Posterior vena cava (tissue), 2 donors: ENCODE data around the gene TMEM9B. TPM values are rescaled to one million over a fixed set of nuclear protein-coding genes. Genes with fewer than 3 reads are reported as not detected.
A peak's percentile ranks its signal among the peaks of the same experiment; 100 is the strongest.

Experiments used
- DNase-seq: peaks from one replicate; pipeline ENCODE4 v3.0.0-alpha.2; 2020; ENCODE audit warnings: low spot score
- intact Hi-C, 2 donors: fragments of 100-400 bp; cut with DNase I; formaldehyde crosslinking; loops; one replicate each; pipeline versions ENCODE4 v1.14.1 to v1.14.2; 2022 to 2023
- total RNA-seq, 2 donors: library from RNA; stranded (reverse); fragmentation: NEBNext Ultra II Directional; extraction: Animal tissue kit (Norgen Biotek cat#: 25700); gene quantifications; one replicate each; pipeline ENCODE4 v1.2.1, GENCODE V29; 2021
- donor health status: DM: yes; HTN: yes; CAD: no.
- donor health status: DM: yes; HTN: yes; CAD: no.

Gene TMEM9B
- total RNA-seq, 2 donors from 2014 or later, result 20.6 to 26.1 TPM

GRCh38 chr11:8934742-8935488, 29.3 kb downstream of the TMEM9B start:
- intact Hi-C loops, result no loop called here
- DNase-seq, result no peak

- no peak for DNase-seq
- intact Hi-C loops, result no loop called here
These were observed 30.3 kb downstream of the TMEM9B start for GRCh38 chr11:8933931-8934330.

GRCh38 chr11:8932564-8933180, 31.6 kb downstream of the TMEM9B start, which contains the start of gene C11orf16:
TSS of gene C11orf16 (minus strand) at chr11:8932947. CDS start at chr11:8932308, 639 bp downstream.
- intact Hi-C loops, result no loop called here
- DNase-seq, result peak; percentile 69

GRCh38 chr11:8930456-8931175, 33.6 kb downstream of the TMEM9B start:
- intact Hi-C loops, result no loop called here
- no peak for DNase-seq

- DNase-seq, result no peak
- intact Hi-C loops, result no loop called here
These were observed 35.1 kb downstream of the TMEM9B start for GRCh38 chr11:8928981-8929615.

GRCh38 chr11:8928205-8928604, 36.0 kb downstream of the TMEM9B start:
- intact Hi-C loops, result no loop called here
- DNase-seq, result no peak

GRCh38 chr11:8927233-8927632, 37.0 kb downstream of the TMEM9B start:
- intact Hi-C loops, result no loop called here
- no peak for DNase-seq

- DNase-seq, result no peak
- intact Hi-C loops, result no loop called here
These were observed 38.0 kb downstream of the TMEM9B start for GRCh38 chr11:8926236-8926635.

GRCh38 chr11:8925711-8926110, 38.5 kb downstream of the TMEM9B start:
- DNase-seq, result no peak
- intact Hi-C loops, result no loop called here

- intact Hi-C loops, result no loop called here
- DNase-seq, result peak; percentile 67
These were observed 41.6 kb downstream of the TMEM9B start for GRCh38 chr11:8922691-8923090.

GRCh38 chr11:8917157-8917825, 47.0 kb downstream of the TMEM9B start:
- intact Hi-C loops, result no loop called here
- DNase-seq, result no peak

GRCh38 chr11:8914661-8915018, 49.6 kb downstream of the TMEM9B start:
- no peak for DNase-seq
- intact Hi-C loops, result loop anchor here in 1 of 2 donors (5.0 kb wide), 1 partner anchor 43 kb away; no protein-coding TSS in a partner anchor

- no peak for DNase-seq
- intact Hi-C loops, result loop anchor here (2.0 to 5.0 kb wide), 2 partner anchors 43 to 75 kb away; no protein-coding TSS in a partner anchor
These were observed 50.1 kb downstream of the TMEM9B start for GRCh38 chr11:8913961-8914660.

GRCh38 chr11:8911029-8911823, 53.0 kb downstream of the TMEM9B start, which contains the start of gene AKIP1:
TSS of gene AKIP1 (plus strand) at chr11:8911189. CDS start at chr11:8911450, 261 bp downstream.
- intact Hi-C loops, result loop anchor here in 1 of 2 donors (5.0 kb wide), 1 partner anchor 46 kb away; no protein-coding TSS in a partner anchor
- DNase-seq, result peak; percentile 98

- no peak for DNase-seq
- intact Hi-C loops, result loop anchor here in 1 of 2 donors (5.0 kb wide), 1 partner anchor 47 kb away; no protein-coding TSS in a partner anchor
These were observed 53.6 kb downstream of the TMEM9B start for GRCh38 chr11:8910649-8911026.

GRCh38 chr11:8908099-8908498, 56.1 kb downstream of the TMEM9B start:
- no peak for DNase-seq
- intact Hi-C loops, result no loop called here

- intact Hi-C loops, result no loop called here
These were observed 57.1 kb downstream of the TMEM9B start for GRCh38 chr11:8907116-8907515.

More at GRCh38 chr11:8907116-8907515, 57.1 kb downstream of the TMEM9B start:
- DNase-seq, result no peak
